DND-41 (cell line): ENCODE data around the gene BABAM1.
A peak's percentile ranks its signal among the peaks of the same experiment; 100 is the strongest.

Experiments used
- ATAC-seq: fragments of 200-7000 bp; cut with Tn5 transposase; 3 replicates; pipeline ENCODE4 v1.9.1; 2021; ENCODE audit warnings: low read depth; ENCODE audit not compliant: insufficient read depth
- DNase-seq: peaks from one replicate; pipeline ENCODE4 v3.0.0-alpha.2; 2020
- H2AFZ ChIP-seq: 2 replicates; pipeline ENCODE4 v1.6.0; 2012; ENCODE audit warnings: low read depth, low read length
- H3K27ac ChIP-seq: 2 replicates; pipeline ENCODE4 v1.5.1; 2012; ENCODE audit warnings: low read length, inconsistent platforms
- H3K27me3 ChIP-seq: fragments of 200-600 bp; sonication (generic); 2 replicates; pipeline ENCODE4 v1.6.0; 2012; ENCODE audit warnings: low read length, mild to moderate bottlenecking, inconsistent platforms; ENCODE audit not compliant: insufficient read depth, poor library complexity
- H3K36me3 ChIP-seq: 2 replicates; pipeline ENCODE4 v1.5.1; 2012; ENCODE audit warnings: low read length, inconsistent platforms; ENCODE audit not compliant: insufficient read depth
- H3K4me1 ChIP-seq: 2 replicates; pipeline ENCODE4 v1.5.1; 2012; ENCODE audit warnings: mild to moderate bottlenecking, low read length; ENCODE audit not compliant: insufficient read depth
- H3K4me2 ChIP-seq: 2 replicates; pipeline ENCODE4 v1.6.0; 2012; ENCODE audit warnings: mild to moderate bottlenecking, moderate library complexity, low read length, inconsistent platforms; ENCODE audit not compliant: insufficient read depth
- H3K4me3 ChIP-seq, 2 experiments: fragments of 200-600 bp in 1 of 2; shearing (Covaris generic) in 1 of 2; 2 replicates each; pipeline ENCODE4 v1.5.1; 2012 to 2016; ENCODE audit warnings: inconsistent platforms in 2 of 2, low read length in 2 of 2, mild to moderate bottlenecking in 2 of 2, low read depth in 1 of 2, moderate library complexity in 1 of 2
- H3K79me2 ChIP-seq: 2 replicates; pipeline ENCODE4 v1.6.0; 2012; ENCODE audit warnings: low read length, inconsistent platforms; ENCODE audit not compliant: insufficient read depth
- H3K9ac ChIP-seq: 2 replicates; pipeline ENCODE4 v1.6.0; 2012; ENCODE audit warnings: low read depth, mild to moderate bottlenecking, inconsistent platforms, low read length, moderate library complexity
- H3K9me3 ChIP-seq: 2 replicates; pipeline ENCODE4 v1.5.1; 2012; ENCODE audit warnings: low read length, moderate library complexity, mild to moderate bottlenecking, inconsistent platforms; ENCODE audit not compliant: insufficient read depth, severe bottlenecking
- H4K20me1 ChIP-seq: 2 replicates; pipeline ENCODE4 v1.6.0; 2012; ENCODE audit warnings: low read length; ENCODE audit not compliant: insufficient read depth
- EZH2 ChIP-seq: IDR thresholded peaks from 3 replicates; pipeline ENCODE4 v1.6.1; 2012; ENCODE audit warnings: borderline replicate concordance, low read depth, mild to moderate bottlenecking, moderate library complexity, low read length, inconsistent platforms; ENCODE audit not compliant: severe bottlenecking
- TF ChIP-seq, protein P1 (sequence below): IDR thresholded peaks from 2 replicates; pipeline ENCODE4 v1.5.1; 2012; ENCODE audit warnings: borderline replicate concordance, low read length, moderate library complexity, mild to moderate bottlenecking; ENCODE audit not compliant: poor library complexity, severe bottlenecking; ENCODE audit errors: extremely low read depth

Gene BABAM1

DNA sequence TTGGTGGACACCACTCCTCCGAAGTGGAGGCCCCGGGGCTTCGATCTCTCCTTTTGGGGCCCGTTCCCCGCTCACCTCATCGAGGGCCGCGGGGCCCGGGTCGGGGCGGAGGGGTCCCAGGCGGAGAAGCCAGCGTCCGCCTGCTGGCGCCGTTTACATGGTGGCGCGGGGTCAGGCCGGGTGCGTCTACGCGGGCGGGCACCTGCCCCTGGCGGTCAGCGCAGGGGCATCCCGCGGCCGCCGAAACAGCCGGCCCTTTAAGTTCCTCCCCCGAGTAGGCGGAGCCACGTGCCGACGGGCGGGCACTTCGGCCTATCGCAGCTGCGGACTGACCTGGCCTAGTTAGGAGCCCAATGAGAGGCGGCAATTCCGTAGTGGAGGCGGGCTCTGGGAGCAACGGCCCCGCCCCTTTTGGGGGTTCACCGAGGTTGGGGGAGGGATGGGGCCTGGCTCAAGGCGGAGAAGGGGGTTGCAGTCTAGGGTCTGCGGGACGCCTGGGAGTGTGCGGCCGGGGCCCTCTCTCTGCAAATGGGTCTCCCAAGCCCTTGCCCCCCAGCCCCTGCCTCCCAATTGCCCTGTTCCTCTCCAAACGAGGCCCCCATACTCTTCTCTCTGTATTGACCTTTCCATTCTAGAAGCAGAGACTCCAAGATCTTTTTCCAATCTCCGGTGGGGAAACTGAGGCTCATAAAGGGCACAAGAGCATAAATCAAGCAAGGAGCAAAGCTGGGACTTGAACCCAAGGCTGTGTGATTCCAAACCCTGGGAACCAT is 36.1 kb downstream of the BABAM1 start, which contains the start of gene ABHD8:
Gene ABHD8, minus strand, starts transcription at position 259 of the 773 bp plus-strand sequence. CDS start 1,809 bp downstream, outside the sequence.
- DNase-seq: peak; percentile 45
- Histone ChIP-seq H3K4me1 (peaks cover 30% of the 10 kb centered on the region), H3K27ac (no peak within 1 kb of the TSS), H3K9ac (no peak within 1 kb of the TSS), H3K4me3 (no peak within 1 kb of the TSS), H4K20me1 (no peaks in the 10 kb centered on the region), H3K9me3 (no peaks in the 10 kb centered on the region), H3K4me2 (no peak within 1 kb of the TSS), H3K36me3 (peaks cover 5% of the 10 kb centered on the region), H2AFZ (no peak within 1 kb of the TSS), H3K27me3 (no peaks in the 10 kb centered on the region), H3K79me2 (peaks cover 23% of the 10 kb centered on the region)
- no peak for TF ChIP-seq EZH2
- TF ChIP-seq, protein P1, sequence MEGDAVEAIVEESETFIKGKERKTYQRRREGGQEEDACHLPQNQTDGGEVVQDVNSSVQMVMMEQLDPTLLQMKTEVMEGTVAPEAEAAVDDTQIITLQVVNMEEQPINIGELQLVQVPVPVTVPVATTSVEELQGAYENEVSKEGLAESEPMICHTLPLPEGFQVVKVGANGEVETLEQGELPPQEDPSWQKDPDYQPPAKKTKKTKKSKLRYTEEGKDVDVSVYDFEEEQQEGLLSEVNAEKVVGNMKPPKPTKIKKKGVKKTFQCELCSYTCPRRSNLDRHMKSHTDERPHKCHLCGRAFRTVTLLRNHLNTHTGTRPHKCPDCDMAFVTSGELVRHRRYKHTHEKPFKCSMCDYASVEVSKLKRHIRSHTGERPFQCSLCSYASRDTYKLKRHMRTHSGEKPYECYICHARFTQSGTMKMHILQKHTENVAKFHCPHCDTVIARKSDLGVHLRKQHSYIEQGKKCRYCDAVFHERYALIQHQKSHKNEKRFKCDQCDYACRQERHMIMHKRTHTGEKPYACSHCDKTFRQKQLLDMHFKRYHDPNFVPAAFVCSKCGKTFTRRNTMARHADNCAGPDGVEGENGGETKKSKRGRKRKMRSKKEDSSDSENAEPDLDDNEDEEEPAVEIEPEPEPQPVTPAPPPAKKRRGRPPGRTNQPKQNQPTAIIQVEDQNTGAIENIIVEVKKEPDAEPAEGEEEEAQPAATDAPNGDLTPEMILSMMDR: no peak
- ATAC-seq: no peak

DNA sequence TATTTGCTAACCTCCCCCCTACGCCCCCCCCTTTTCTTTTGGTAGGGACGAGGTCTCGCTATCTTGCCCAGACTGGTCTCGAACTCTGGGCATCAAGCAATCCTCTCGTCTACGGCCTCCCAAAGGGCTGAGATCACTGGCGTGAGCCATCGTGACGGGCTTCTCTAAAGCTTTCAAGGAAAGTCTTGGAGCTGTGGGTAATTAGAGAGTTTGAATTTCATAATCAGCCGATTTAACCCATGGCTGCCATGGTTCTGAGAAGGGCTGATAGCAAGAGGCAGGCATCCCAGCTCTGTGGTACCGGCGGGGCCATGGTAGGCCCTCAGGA is 36.7 kb downstream of the BABAM1 start:
- Histone ChIP-seq H2AFZ (no peak overlapping the region), H4K20me1 (no peaks in the 10 kb centered on the region), H3K9me3 (no peaks in the 10 kb centered on the region), H3K36me3 (peaks cover 4% of the 10 kb centered on the region), H3K27ac (no peak overlapping the region), H3K4me1 (peaks cover 35% of the 10 kb centered on the region), H3K4me2 (no peak overlapping the region), H3K4me3 (no peak overlapping the region), H3K79me2 (peaks cover 23% of the 10 kb centered on the region), H3K27me3 (no peaks in the 10 kb centered on the region), H3K9ac (no peak overlapping the region)
- TF ChIP-seq, protein P1: no peak
- no peak for TF ChIP-seq EZH2
- ATAC-seq (no peak), DNase-seq (no peak)

DNA sequence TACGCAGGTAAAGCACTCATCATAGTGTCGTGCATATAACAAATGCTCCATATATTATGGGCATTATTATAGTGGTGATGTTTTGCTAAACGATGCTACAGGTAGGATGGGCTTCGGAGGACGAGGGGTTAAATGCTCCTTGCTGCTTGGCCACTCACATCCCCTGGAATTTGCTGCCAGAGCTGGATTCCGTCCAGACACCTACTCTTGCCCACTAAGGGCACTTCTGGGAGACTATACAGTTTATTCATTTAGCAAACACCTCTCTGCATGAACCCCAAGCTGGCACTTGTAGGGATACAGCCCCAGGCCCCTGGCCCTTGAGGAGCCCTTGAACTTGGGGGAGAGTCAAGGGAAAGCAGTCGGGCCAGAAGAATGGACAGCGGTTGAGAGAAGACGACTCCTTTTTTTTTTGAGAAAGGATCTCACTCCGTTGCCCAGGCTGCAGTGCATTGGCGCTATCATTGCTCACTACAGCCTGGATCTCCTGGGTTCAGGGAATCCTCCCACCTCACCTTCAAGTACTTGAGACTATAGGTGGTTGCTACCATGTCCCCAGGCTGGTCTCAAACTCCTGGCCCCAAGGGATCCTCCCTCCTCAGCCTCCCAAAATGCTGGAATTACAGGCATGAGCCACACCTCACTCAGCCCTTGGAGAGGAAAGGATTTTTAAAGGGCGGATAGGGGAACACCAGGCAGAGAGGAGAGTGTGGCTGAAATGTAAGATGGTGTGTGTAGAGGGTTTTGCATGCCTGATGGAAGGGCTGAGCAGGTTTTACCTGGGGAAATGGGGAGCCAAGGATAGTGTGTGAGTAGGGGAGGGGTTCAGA is 37.4 kb downstream of the BABAM1 start:
- Histone ChIP-seq H3K9ac (peak overlapping the region; percentile 76), H2AFZ (no peak overlapping the region), H3K4me2 (peak overlapping the region; percentile 78), H3K9me3 (no peaks in the 10 kb centered on the region), H3K79me2 (peaks cover 26% of the 10 kb centered on the region), H3K4me1 (peaks cover 38% of the 10 kb centered on the region), H3K36me3 (peaks cover 4% of the 10 kb centered on the region), H3K27me3 (no peaks in the 10 kb centered on the region), H4K20me1 (peaks cover 1% of the 10 kb centered on the region; the same call in 1 of the 2 replicates), H3K27ac (peak overlapping the region; percentile 87), H3K4me3 (peak overlapping the region in 1 of 2 experiments; percentile 70; a peak in 1 of 4 replicates)
- ATAC-seq: no peak
- TF ChIP-seq EZH2: no peak
- DNase-seq: no peak

DNA sequence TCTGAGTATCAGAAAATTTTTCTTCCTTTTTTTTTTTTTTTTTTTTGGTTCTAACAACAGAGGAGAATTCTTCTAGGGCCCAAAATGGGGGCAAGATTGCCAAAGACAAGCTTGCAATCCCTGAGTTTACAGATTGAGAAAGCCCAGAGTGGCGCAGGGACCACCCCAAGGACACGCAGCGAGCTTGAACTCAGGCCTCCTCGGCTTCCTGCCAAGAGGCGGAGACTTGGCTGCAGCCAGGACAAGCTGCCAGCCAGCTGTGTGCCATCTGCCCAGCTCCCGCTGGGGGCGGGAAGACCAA is 37.9 kb downstream of the BABAM1 start:
- Histone ChIP-seq H3K4me3 (peak overlapping the region in 1 of 2 experiments; percentile 70; a peak in 2 of 4 replicates), H3K9ac (peak overlapping the region; percentile 76), H3K27me3 (no peaks in the 10 kb centered on the region), H3K4me1 (peaks cover 40% of the 10 kb centered on the region), H3K4me2 (peak overlapping the region; percentile 78), H3K36me3 (peaks cover 4% of the 10 kb centered on the region), H2AFZ (peak overlapping the region; percentile 84), H3K27ac (peak overlapping the region; percentile 87), H3K79me2 (peaks cover 31% of the 10 kb centered on the region), H4K20me1 (peaks cover 5% of the 10 kb centered on the region), H3K9me3 (no peaks in the 10 kb centered on the region)
- ATAC-seq: no peak
- no peak for TF ChIP-seq EZH2
- TF ChIP-seq, protein P1: no peak
- no peak for DNase-seq
